Measurements from ENCODE around the gene MYL7. TPM values are rescaled to one million over a fixed set of nuclear protein-coding genes. Genes with fewer than 3 reads are reported as not detected.

Gene MYL7
- total RNA-seq, 4 donors from 2014 or later: not detected

DNA sequence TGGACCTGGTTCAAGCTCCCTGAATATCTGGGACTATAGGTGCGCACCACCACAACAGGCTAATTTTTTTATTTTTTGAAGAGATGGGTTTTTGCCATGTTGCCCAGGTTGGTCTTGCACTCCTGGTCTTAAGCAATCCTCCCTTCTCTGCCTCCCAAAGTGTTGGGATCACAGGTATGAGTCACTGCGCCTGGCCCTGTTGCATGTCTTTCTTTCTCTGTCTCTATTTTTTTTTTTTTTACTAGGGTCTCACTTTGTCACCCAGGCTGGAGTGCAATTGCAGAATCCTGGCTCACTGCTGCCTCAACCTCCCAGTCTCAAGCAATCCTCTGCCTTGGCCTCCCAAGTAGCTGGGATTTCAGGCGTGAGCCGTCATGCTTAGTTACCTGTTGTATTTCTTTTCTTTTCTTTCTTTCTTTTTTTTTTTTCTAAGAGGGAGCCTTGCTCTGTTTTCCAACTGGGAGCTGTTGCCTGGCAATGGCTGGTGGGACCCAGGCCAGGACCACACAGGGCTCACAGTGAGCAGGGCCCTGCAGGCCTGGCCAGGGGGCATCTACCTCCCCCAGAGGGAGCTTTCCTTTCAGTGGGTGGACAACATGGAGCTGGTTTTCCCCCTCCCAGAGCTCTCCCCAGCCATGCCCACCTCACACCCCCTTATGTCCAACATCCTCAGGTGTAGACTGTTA is 6.0 kb downstream of the MYL7 start:
- Histone ChIP-seq H3K27ac (no peak overlapping the region), H3K36me3 (no peaks in the 10 kb centered on the region), H3K4me3 (no peak overlapping the region), H3K27me3 (no peaks in the 10 kb centered on the region), H3K9me3 (no peaks in the 10 kb centered on the region), H3K4me1 (no peaks in the 10 kb centered on the region)
- 83 to 95% methylated on average over 4 of the region's 4 CpGs for WGBS, 2 donors (ENCODE audit: low coverage in 1 of 2)
- in situ Hi-C loops (cut with MboI; ENCODE audit: low pct_ligation_motif_present in 1 of 4, low pct_unique_long_range_greater_than_20kb in 1 of 4, low sequenced_read_pairs in 3 of 4) (no loop called here), intact Hi-C loops (cut with DNase I; ENCODE audit: low total_unique reads) (no loop called here)
- DNase-seq: no peak
- TF ChIP-seq, protein P1, sequence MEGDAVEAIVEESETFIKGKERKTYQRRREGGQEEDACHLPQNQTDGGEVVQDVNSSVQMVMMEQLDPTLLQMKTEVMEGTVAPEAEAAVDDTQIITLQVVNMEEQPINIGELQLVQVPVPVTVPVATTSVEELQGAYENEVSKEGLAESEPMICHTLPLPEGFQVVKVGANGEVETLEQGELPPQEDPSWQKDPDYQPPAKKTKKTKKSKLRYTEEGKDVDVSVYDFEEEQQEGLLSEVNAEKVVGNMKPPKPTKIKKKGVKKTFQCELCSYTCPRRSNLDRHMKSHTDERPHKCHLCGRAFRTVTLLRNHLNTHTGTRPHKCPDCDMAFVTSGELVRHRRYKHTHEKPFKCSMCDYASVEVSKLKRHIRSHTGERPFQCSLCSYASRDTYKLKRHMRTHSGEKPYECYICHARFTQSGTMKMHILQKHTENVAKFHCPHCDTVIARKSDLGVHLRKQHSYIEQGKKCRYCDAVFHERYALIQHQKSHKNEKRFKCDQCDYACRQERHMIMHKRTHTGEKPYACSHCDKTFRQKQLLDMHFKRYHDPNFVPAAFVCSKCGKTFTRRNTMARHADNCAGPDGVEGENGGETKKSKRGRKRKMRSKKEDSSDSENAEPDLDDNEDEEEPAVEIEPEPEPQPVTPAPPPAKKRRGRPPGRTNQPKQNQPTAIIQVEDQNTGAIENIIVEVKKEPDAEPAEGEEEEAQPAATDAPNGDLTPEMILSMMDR (IDR thresholded peaks at IDR 0.05): no peak
- TF ChIP-seq POLR2AphosphoS5 (IDR thresholded peaks at IDR 0.05) (no peak), POLR2A (IDR thresholded peaks at IDR 0.05) (no peak), EP300 (IDR thresholded peaks at IDR 0.05; ENCODE audit: low read depth) (no peak)

DNA sequence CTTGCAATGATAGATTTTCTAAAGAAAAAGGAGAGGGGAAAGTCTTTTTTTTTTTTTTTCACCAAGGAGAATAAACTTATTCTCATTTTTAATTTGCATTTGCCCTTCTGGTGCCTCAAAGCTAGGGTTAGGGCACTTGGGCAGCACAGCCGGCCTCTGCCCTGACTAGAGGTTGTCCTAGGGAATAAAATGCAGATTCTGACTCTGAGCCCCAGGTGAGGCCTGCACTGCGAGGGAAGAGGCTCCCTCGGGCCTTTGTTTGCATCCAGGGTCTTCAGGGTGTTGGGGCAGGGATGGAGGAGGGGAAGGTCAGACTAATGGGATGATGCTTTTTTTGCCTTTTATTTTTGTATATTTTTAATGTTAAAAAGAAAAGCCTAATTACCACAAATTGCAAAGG is 7.8 kb downstream of the MYL7 start:
- WGBS, 2 donors (ENCODE audit: low coverage in 1 of 2): 70 to 83% methylated on average over 1 to 3 of the region's 3 CpGs
- H3K27ac ChIP-seq: no peak overlapping the region
- in situ Hi-C loops (cut with MboI; ENCODE audit: low pct_ligation_motif_present in 1 of 4, low pct_unique_long_range_greater_than_20kb in 1 of 4, low sequenced_read_pairs in 3 of 4): no loop called here
- no peak for DNase-seq
- no peaks in the 10 kb centered on the region for H3K36me3 ChIP-seq
- H3K27me3 ChIP-seq: no peaks in the 10 kb centered on the region
- no peaks in the 10 kb centered on the region for H3K4me1 ChIP-seq
- intact Hi-C loops (cut with DNase I; ENCODE audit: low total_unique reads): no loop called here
- no peaks in the 10 kb centered on the region for H3K9me3 ChIP-seq
- H3K4me3 ChIP-seq: no peak overlapping the region
- TF ChIP-seq POLR2A (IDR thresholded peaks at IDR 0.05): no peak
- TF ChIP-seq POLR2AphosphoS5 (IDR thresholded peaks at IDR 0.05): no peak
- no peak for TF ChIP-seq EP300 (IDR thresholded peaks at IDR 0.05; ENCODE audit: low read depth)
- TF ChIP-seq, protein P1 (IDR thresholded peaks at IDR 0.05): no peak

- 89% methylated on average over 2 of the region's 2 CpGs; no CpG with 5 or more reads in 1 of the 2 donors for WGBS, 2 donors (ENCODE audit: low coverage in 1 of 2)
- TF ChIP-seq, protein P1 (IDR thresholded peaks at IDR 0.05): no peak
- no peak for TF ChIP-seq POLR2AphosphoS5 (IDR thresholded peaks at IDR 0.05)
- no peak for TF ChIP-seq POLR2A (IDR thresholded peaks at IDR 0.05)
- no peak for TF ChIP-seq EP300 (IDR thresholded peaks at IDR 0.05; ENCODE audit: low read depth)
- in situ Hi-C loops (cut with MboI; ENCODE audit: low pct_ligation_motif_present in 1 of 4, low pct_unique_long_range_greater_than_20kb in 1 of 4, low sequenced_read_pairs in 3 of 4): no loop called here
Observed at GRCh38 chr7:44132039-44132438, 9.1 kb downstream of the MYL7 start.

DNA sequence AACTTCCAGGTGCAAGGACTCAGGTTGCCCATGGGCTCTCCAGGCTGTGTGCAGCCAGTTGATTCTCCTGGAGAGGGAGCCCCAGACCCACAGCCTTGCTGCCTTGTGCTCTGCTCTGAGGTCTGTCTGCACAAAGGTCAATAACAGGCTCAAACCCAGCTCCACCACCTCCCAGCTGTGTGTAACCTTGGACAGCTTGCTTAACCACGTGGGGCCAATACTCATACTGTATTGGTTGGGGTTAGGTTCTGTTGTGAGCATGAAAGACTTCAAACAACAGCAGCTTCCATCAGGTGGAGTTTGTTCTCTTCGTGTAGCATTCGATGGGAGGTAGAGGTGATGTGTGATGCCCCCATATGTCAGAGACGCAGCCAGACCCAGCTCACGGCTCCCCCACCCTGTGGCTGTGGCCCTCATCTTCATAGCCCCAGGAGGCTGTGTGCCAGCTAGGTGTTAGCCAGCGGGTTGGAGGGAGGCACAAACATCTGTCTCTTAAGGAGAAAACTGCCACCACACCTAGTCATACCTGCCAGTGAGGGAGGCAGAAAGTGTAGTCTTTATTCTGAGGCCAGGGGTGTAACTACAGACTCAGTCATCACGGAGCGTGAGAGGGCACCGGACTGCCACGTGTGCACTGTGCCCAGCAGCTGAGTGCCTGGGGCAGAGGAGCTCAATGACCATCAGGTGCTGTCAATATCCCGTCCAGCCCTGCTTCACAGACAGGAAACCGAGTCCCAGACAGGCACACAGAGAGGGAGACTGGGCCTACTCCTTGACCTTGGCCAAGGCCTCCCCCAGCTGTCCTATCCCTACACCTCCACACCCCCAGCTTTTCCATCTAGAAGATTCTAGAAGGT is 9.7 kb downstream of the MYL7 start:
- Histone ChIP-seq H3K27me3 (no peaks in the 10 kb centered on the region), H3K36me3 (no peaks in the 10 kb centered on the region), H3K4me3 (no peak overlapping the region), H3K4me1 (no peaks in the 10 kb centered on the region), H3K27ac (no peak overlapping the region), H3K9me3 (no peaks in the 10 kb centered on the region)
- no peak for DNase-seq
- TF ChIP-seq, protein P1 (IDR thresholded peaks at IDR 0.05): no peak
- TF ChIP-seq EP300 (IDR thresholded peaks at IDR 0.05; ENCODE audit: low read depth) (no peak), POLR2A (IDR thresholded peaks at IDR 0.05) (no peak), POLR2AphosphoS5 (IDR thresholded peaks at IDR 0.05) (no peak)
- in situ Hi-C loops (cut with MboI; ENCODE audit: low pct_ligation_motif_present in 1 of 4, low pct_unique_long_range_greater_than_20kb in 1 of 4, low sequenced_read_pairs in 3 of 4) (no loop called here), intact Hi-C loops (cut with DNase I; ENCODE audit: low total_unique reads) (no loop called here)
- WGBS, 2 donors (ENCODE audit: low coverage in 1 of 2): 40 to 69% methylated on average over 1 to 12 of the region's 12 CpGs

More at GRCh38 chr7:44132039-44132438, 9.1 kb downstream of the MYL7 start:
- no peaks in the 10 kb centered on the region for H3K36me3 ChIP-seq
- no peak overlapping the region for H3K27ac ChIP-seq
- no peaks in the 10 kb centered on the region for H3K9me3 ChIP-seq
- intact Hi-C loops (cut with DNase I; ENCODE audit: low total_unique reads): no loop called here
- H3K4me1 ChIP-seq: no peaks in the 10 kb centered on the region
- no peaks in the 10 kb centered on the region for H3K27me3 ChIP-seq
- H3K4me3 ChIP-seq: no peak overlapping the region
- no peak for DNase-seq
